Parathyroid adenoma (tissue), 2 donors: ENCODE measurements around the gene DOCK6.

Experiments used
- H2AFZ ChIP-seq: fragments of 300-600 bp; sonication (generic); one replicate; pipeline ENCODE4 v1.7.0; 2017; ENCODE audit warnings: antibody characterized with exemption, mild to moderate bottlenecking
- H3K27ac ChIP-seq: fragments of 300-600 bp; sonication (generic); one replicate; pipeline ENCODE4 v1.7.0; 2017
- H3K27me3 ChIP-seq: fragments of 300-600 bp; sonication (generic); one replicate; pipeline ENCODE4 v1.7.0; 2017; ENCODE audit warnings: low read length; ENCODE audit not compliant: control insufficient read depth, insufficient read depth
- H3K36me3 ChIP-seq: fragments of 300-600 bp; sonication (generic); one replicate; pipeline ENCODE4 v1.7.0; 2017; ENCODE audit warnings: low read length; ENCODE audit not compliant: control insufficient read depth, insufficient read depth
- H3K4me1 ChIP-seq: fragments of 300-600 bp; sonication (generic); one replicate; pipeline ENCODE4 v1.7.0; 2017; ENCODE audit warnings: control low read depth
- H3K4me2 ChIP-seq: fragments of 300-600 bp; sonication (generic); one replicate; pipeline ENCODE4 v1.7.0; 2017; ENCODE audit warnings: low read length
- H3K4me3 ChIP-seq: fragments of 300-600 bp; sonication (generic); one replicate; pipeline ENCODE4 v1.7.0; 2017; ENCODE audit warnings: low read depth, low read length
- H3K79me2 ChIP-seq: fragments of 300-600 bp; sonication (generic); one replicate; pipeline ENCODE4 v1.7.0; 2017; ENCODE audit warnings: control low read depth
- H3K9ac ChIP-seq: fragments of 300-600 bp; sonication (generic); one replicate; pipeline ENCODE4 v1.7.0; 2017; ENCODE audit warnings: mild to moderate bottlenecking
- H3K9me3 ChIP-seq: fragments of 300-600 bp; sonication (generic); one replicate; pipeline ENCODE4 v1.7.0; 2017; ENCODE audit warnings: low read length; ENCODE audit not compliant: control insufficient read depth
- TF ChIP-seq, protein P1 (sequence below): fragments of 300-600 bp; sonication (generic); IDR thresholded peaks from one replicate; pipeline ENCODE4 v1.7.0; 2017; ENCODE audit warnings: antibody characterized with exemption, mild to moderate bottlenecking
- donor health status: primary hyperparathyroidism.

The DOCK6 gene

DNA sequence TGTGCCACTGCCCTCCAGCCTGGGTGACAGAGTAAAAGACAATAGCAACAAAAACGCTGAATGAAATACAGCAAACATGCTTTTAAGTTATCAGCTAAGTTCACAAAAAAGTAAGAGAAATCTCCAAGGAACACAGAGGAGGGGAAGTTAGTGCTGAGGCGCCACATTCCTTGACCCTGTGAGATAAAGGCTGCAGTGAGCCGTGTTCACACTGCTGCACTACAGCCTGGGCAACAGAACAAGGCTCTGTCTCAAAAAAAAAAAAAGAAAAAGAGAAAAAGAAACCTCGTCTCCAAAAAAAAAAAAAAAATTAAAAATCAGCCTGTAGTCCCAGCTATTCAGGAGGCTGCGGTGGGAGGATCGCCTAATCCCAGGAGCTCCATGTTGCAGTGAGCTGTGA is 16.3 kb upstream of the DOCK6 start:
- Histone ChIP-seq H3K9ac (no peak overlapping the region), H3K9me3 (no peaks in the 10 kb centered on the region), H3K79me2 (no peaks in the 10 kb centered on the region), H3K4me3 (no peak overlapping the region), H3K4me1 (no peaks in the 10 kb centered on the region), H3K27me3 (no peaks in the 10 kb centered on the region), H2AFZ (no peak overlapping the region), H3K27ac (no peak overlapping the region), H3K36me3 (no peaks in the 10 kb centered on the region), H3K4me2 (no peak overlapping the region)
- TF ChIP-seq, protein P1, sequence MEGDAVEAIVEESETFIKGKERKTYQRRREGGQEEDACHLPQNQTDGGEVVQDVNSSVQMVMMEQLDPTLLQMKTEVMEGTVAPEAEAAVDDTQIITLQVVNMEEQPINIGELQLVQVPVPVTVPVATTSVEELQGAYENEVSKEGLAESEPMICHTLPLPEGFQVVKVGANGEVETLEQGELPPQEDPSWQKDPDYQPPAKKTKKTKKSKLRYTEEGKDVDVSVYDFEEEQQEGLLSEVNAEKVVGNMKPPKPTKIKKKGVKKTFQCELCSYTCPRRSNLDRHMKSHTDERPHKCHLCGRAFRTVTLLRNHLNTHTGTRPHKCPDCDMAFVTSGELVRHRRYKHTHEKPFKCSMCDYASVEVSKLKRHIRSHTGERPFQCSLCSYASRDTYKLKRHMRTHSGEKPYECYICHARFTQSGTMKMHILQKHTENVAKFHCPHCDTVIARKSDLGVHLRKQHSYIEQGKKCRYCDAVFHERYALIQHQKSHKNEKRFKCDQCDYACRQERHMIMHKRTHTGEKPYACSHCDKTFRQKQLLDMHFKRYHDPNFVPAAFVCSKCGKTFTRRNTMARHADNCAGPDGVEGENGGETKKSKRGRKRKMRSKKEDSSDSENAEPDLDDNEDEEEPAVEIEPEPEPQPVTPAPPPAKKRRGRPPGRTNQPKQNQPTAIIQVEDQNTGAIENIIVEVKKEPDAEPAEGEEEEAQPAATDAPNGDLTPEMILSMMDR: no peak

DNA sequence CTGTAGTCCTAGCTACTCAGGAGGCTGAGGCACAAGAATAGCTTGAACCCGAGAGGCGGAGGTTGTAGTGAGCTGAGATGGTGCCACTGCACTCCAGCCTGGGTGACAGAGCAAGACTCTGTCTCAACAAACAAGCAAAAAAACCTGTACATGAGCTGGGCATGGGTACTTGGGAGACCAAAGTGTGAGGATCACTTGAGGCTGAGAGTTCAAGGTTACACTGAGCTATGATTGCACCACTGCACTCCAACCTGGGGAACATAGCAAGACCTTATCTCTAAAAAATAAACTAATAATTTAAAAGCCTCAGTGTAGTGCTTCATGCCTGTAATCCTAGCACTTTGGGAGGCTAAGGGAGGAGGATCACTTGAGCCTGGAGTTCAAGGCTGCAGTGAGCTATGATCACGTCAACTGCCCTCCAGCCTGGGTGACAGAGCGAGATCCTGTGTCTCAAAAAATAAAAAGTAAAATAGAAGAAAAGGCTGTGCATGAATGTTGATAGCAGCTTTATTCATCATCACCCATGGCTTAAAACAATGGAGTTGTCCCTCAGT is 12.3 kb upstream of the DOCK6 start:
- Histone ChIP-seq H2AFZ (no peak overlapping the region), H3K9me3 (no peaks in the 10 kb centered on the region), H3K9ac (no peak overlapping the region), H3K4me2 (no peak overlapping the region), H3K36me3 (no peaks in the 10 kb centered on the region), H3K27ac (no peak overlapping the region), H3K27me3 (no peaks in the 10 kb centered on the region), H3K4me3 (no peak overlapping the region), H3K4me1 (no peaks in the 10 kb centered on the region), H3K79me2 (no peaks in the 10 kb centered on the region)
- TF ChIP-seq, protein P1: no peak

DNA sequence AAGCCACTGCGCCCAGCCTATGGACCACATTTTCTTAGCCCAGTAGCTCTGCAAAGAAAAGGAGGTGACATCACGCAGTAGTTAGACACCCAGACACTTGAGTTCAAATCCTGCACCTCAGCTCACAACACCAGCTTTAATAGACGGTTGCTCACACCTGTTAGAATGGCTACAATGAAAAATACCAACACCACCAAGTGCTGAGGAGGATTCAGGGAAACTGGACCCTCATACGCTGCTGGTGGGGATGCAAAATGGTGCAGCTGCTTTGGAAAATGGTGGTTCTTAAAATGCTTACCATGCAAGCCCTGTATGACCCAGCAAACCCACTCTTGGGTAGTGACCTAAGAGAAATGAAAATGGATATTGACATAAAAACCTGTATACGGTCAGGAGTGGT is 11.7 kb upstream of the DOCK6 start:
- H3K27ac ChIP-seq: no peak overlapping the region
- TF ChIP-seq, protein P1: no peak
- no peaks in the 10 kb centered on the region for H3K9me3 ChIP-seq
- no peaks in the 10 kb centered on the region for H3K79me2 ChIP-seq
- H3K9ac ChIP-seq: no peak overlapping the region
- H3K36me3 ChIP-seq: no peaks in the 10 kb centered on the region
- no peak overlapping the region for H2AFZ ChIP-seq
- no peak overlapping the region for H3K4me2 ChIP-seq
- H3K27me3 ChIP-seq: no peaks in the 10 kb centered on the region
- H3K4me1 ChIP-seq: no peaks in the 10 kb centered on the region
- no peak overlapping the region for H3K4me3 ChIP-seq

DNA sequence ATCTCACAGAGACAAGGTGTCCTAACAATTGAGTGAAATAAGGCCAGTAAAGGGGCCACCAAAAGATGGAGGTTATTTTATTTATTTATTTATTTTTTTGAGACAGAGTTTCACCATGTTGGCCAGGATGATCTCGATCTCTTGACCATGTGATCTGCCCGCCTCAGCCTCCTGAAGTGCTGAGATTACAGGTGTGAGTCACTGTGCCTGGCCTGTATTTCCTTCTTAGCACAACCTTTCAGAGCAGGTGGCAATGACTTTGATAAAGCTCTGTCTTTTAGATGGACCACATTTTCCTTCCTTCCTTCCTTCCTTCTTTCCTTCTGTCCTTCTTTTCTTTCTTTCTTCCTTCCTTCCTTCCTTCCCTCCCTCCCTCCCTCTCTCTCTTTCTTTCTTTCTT is 11.0 kb upstream of the DOCK6 start:
- H3K27me3 ChIP-seq: no peaks in the 10 kb centered on the region
- H3K4me1 ChIP-seq: no peaks in the 10 kb centered on the region
- H3K4me2 ChIP-seq: no peak overlapping the region
- no peaks in the 10 kb centered on the region for H3K9me3 ChIP-seq
- no peak overlapping the region for H2AFZ ChIP-seq
- no peaks in the 10 kb centered on the region for H3K79me2 ChIP-seq
- TF ChIP-seq, protein P1: no peak
- H3K4me3 ChIP-seq: no peak overlapping the region
- no peak overlapping the region for H3K9ac ChIP-seq
- H3K36me3 ChIP-seq: no peaks in the 10 kb centered on the region
- no peak overlapping the region for H3K27ac ChIP-seq

DNA sequence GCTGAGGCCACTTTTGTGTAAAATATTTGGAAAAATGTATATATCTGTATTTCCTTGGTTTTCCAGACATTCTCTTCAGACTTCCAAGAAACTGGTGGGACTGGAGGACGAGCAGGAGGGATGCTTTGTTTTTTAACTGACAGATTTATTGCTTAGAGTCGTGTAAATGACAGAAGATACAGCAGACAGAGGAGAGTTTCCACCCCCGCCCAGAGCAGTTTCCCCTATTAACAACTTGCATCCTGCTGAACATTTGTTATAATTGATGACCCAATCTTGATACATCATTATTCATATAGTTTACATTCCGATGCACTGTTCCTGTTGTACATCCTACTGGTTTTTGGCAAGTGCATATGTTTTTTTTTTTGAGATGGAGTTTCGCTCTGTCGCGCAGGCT is 7.1 kb upstream of the DOCK6 start:
- peak overlapping the region; percentile 47 for H3K27ac ChIP-seq

More for the DNA sequence above, 7.1 kb upstream of the DOCK6 start:
- Histone ChIP-seq H2AFZ (peak overlapping the region; percentile 42), H3K27me3 (no peaks in the 10 kb centered on the region), H3K79me2 (no peaks in the 10 kb centered on the region), H3K9me3 (no peaks in the 10 kb centered on the region), H3K36me3 (no peaks in the 10 kb centered on the region), H3K4me2 (no peak overlapping the region), H3K9ac (no peak overlapping the region), H3K4me3 (no peak overlapping the region), H3K4me1 (no peaks in the 10 kb centered on the region)
- TF ChIP-seq, protein P1: no peak
